Measurements from ENCODE around the gene NEURL1.

The NEURL1 gene

DNA sequence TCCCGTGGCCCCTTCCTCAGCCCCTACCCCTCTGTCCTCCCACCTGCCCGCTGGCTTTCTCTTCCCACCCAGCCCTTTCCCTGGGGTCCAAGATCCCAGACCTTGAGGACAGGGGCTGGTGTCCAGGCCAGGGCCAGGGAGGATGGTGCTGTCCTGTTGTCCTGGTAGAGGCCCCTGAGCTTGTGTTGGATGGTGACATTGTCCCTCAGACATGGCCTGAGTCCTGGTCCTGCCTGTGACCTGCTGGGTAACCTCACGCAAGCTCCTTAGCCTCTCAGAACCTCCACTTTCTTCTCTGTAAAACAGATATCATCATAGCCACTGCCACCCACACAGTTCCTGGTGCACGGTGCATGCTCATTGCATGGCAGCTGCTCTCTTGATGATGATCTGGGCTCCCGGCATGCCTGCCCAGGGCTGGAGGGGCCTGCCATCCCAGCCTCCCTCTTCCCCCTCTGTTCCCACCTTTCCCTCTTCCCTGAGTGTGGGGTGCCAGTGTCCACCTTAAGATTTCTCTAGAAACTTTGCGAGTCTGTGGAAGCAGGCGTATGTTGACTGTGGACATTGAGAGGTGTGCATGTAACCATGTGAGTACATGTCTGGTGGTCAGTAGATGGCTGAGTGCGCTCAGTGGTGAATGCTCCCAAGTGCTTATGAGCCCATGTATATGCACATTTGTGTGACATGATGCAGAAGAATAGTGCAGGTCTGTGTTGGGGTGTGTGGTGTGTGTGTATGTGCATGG, 60.4 kb downstream of the NEURL1 start:
- TF ChIP-seq, protein P1, sequence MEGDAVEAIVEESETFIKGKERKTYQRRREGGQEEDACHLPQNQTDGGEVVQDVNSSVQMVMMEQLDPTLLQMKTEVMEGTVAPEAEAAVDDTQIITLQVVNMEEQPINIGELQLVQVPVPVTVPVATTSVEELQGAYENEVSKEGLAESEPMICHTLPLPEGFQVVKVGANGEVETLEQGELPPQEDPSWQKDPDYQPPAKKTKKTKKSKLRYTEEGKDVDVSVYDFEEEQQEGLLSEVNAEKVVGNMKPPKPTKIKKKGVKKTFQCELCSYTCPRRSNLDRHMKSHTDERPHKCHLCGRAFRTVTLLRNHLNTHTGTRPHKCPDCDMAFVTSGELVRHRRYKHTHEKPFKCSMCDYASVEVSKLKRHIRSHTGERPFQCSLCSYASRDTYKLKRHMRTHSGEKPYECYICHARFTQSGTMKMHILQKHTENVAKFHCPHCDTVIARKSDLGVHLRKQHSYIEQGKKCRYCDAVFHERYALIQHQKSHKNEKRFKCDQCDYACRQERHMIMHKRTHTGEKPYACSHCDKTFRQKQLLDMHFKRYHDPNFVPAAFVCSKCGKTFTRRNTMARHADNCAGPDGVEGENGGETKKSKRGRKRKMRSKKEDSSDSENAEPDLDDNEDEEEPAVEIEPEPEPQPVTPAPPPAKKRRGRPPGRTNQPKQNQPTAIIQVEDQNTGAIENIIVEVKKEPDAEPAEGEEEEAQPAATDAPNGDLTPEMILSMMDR (IDR thresholded peaks at IDR 0.05; ENCODE audit: low read depth, low read length), result no peak
- DNase-seq (ENCODE audit: low read depth, low spot score), result no peak
- H3K4me3 ChIP-seq (ENCODE audit: low read depth, low read length), result no peak overlapping the region
- in situ Hi-C loops (cut with HindIII; ENCODE audit: low sequenced_read_pairs), result no loop called here

DNA sequence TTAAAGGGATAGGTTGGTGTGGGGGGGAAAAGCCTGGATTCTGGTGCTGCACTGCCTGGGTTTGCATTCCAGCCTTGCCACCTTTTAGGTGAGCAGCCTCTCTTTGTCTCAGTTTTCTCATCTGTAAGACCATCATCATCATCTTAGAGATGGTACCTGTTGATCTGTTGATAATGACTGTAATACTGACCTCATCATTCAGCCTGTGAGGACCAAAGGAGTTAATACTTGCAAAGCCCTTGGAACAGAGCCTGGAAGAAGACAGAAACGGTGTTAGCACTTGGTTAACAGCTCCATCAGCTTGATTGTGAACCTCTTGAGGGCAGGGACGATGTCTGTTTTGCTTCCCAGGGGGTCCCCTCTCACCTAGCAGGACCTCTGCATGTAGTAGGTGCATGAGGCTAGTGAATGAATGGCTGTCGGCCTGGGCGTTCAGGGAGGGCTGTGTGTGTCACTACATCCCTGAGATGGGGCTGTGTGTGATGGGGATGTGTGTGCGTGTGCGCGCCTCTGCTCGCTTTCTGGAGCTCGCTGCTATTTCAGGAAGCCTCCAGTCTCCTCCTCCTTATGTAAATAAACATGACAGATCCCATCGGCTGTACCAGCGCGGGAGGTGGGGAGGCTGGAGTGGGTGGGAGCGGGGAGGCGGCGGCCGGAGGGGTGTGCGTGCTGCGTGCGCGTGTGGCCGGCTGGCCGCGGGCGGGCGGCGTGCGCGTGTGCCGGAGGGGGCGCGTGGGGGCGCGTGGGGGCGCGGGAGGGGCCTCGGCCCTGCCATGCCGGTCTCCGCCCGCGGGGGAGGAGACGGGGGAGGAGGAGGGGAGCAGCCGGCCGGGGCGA, 61.2 kb downstream of the NEURL1 start:
- H3K4me3 ChIP-seq (ENCODE audit: low read depth, low read length), result no peak overlapping the region
- TF ChIP-seq, protein P1 (IDR thresholded peaks at IDR 0.05; ENCODE audit: low read depth, low read length), result no peak
- DNase-seq (ENCODE audit: low read depth, low spot score), result peak; percentile 28
- in situ Hi-C loops (cut with HindIII; ENCODE audit: low sequenced_read_pairs), result no loop called here

DNA sequence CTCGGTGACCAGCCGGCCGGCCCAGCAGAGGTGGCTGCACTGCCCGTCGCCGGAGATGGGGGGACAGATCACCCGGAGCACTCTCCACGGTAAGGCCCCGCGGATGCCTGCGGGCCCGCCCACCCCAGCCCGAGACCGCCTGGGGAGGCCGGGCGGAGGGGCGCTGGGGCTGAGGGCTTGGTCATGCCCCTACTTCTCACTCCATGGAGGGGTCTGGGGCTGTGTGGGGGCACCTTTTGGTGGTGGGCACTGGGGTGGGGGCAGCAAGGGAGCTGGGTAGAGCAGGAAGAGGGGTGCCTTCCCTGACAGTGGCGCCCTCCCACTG, 61.8 kb downstream of the NEURL1 start:
- TF ChIP-seq, protein P1 (IDR thresholded peaks at IDR 0.05; ENCODE audit: low read depth, low read length), result no peak
- no peak for DNase-seq (ENCODE audit: low read depth, low spot score)
- H3K4me3 ChIP-seq (ENCODE audit: low read depth, low read length), result no peak overlapping the region
- in situ Hi-C loops (cut with HindIII; ENCODE audit: low sequenced_read_pairs), result no loop called here

DNA sequence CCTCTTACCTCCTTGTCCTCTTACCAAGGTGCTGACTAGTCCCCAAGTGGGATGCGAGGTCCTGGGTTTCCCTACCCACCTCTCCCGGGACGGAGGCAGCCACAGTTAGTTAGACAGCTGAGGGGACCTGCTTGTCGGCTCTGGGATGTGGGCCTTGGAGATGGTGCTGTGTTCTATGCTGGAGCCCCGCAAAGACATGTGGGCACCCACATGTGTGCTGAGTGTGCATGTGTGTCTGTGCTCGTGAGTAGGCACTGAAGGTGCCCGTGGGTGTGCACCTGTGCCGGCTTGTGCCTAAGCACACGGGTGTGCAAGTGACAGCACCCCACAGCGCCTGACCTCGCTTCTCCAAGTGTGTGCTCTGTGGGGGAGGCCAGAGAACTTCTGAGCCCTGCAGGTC, 62.2 kb downstream of the NEURL1 start:
- no peak for DNase-seq (ENCODE audit: low read depth, low spot score)
- no peak overlapping the region for H3K4me3 ChIP-seq (ENCODE audit: low read depth, low read length)
- TF ChIP-seq, protein P1 (IDR thresholded peaks at IDR 0.05; ENCODE audit: low read depth, low read length), result no peak
- in situ Hi-C loops (cut with HindIII; ENCODE audit: low sequenced_read_pairs), result no loop called here

DNA sequence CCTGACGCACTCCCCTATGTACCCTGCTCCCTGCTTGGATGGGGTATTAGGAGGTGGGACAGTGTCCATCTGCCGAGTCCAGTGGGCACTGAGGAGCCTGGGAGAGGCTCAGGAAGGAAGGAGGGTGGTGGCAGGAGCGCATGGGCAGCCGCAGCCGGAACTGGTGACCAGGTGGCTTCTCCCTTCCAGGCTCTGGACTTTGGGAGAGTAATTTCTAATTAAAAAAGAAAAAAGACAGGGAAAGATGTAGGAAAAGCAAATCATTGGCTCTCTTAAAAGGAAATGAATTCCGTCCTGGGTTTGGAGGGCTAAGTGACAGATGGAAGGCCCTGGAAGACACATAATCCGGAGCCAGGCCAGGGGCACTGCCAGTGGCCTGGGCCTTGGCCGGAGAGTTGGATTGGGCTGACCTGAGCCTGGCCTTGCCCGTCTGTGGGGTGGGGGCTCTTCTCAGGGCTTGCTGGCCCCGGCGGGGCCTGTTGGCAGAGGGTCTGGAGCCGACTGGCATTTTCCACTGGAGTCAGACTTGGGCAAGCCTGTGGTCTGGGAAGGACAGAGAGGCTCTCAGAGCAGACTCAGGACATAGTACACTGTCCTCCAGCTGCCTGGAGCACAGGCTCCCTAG, 63.0 kb downstream of the NEURL1 start:
- in situ Hi-C loops (cut with HindIII; ENCODE audit: low sequenced_read_pairs), result no loop called here
- no peak overlapping the region for H3K4me3 ChIP-seq (ENCODE audit: low read depth, low read length)
- no peak for DNase-seq (ENCODE audit: low read depth, low spot score)
- TF ChIP-seq, protein P1 (IDR thresholded peaks at IDR 0.05; ENCODE audit: low read depth, low read length), result no peak

DNA sequence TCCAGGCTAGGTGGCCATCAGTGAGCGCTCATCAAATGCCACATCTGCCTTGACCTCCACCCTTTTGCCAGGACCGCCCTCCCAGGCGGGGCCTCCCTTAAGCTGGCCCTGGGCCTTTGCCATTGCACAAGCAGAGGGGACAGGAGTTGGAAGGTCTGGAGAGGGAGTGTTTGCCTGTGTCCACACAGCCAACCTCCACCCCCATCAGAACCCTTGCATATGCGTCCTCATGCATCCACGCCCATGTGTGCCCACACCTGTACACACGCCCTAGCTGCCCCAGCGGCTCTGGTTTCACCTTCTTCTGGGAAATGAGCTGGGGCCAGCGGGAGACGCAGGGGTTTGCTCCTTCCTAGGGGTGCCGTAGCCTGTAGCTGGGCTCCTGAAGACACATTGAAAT, 64.0 kb downstream of the NEURL1 start:
- TF ChIP-seq, protein P1 (IDR thresholded peaks at IDR 0.05; ENCODE audit: low read depth, low read length), result no peak
- in situ Hi-C loops (cut with HindIII; ENCODE audit: low sequenced_read_pairs), result no loop called here

More for the DNA sequence above, 64.0 kb downstream of the NEURL1 start:
- H3K4me3 ChIP-seq (ENCODE audit: low read depth, low read length), result no peak overlapping the region
- no peak for DNase-seq (ENCODE audit: low read depth, low spot score)
